Aorta (tissue), 5 donors: ENCODE measurements around the gene HOXB2. TPM values are rescaled to one million over a fixed set of nuclear protein-coding genes. Genes with fewer than 3 reads are reported as not detected.

ENCODE experiments used
- ATAC-seq: fragments of 200-7000 bp; cut with Tn5 transposase; one replicate; pipeline ENCODE4 v1.9.1; 2022; ENCODE audit warnings: moderate library complexity; ENCODE audit not compliant: low FRiP score
- DNase-seq, 2 donors: peaks; one replicate each; pipeline ENCODE4 v3.0.0-alpha.2; 2020
- H3K27ac ChIP-seq, 2 donors: one replicate each; pipeline ENCODE4 v1.5.1; 2013; ENCODE audit warnings: low read length in 2 of 2, mild to moderate bottlenecking in 2 of 2, moderate library complexity in 2 of 2, control low read depth in 1 of 2, inconsistent platforms in 1 of 2, low read depth in 1 of 2
- H3K27me3 ChIP-seq, 2 donors: one replicate each; pipeline ENCODE4 v1.6.1; 2013; ENCODE audit warnings: control low read depth in 1 of 2, low read length in 1 of 2, mild to moderate bottlenecking in 1 of 2, moderate library complexity in 1 of 2; ENCODE audit not compliant: insufficient read depth in 2 of 2, control insufficient read depth in 1 of 2
- H3K36me3 ChIP-seq, 2 donors: one replicate each; pipeline ENCODE4 v1.6.1; 2013; ENCODE audit warnings: control low read depth in 1 of 2, low read length in 1 of 2, mild to moderate bottlenecking in 1 of 2; ENCODE audit not compliant: insufficient read depth in 2 of 2, control insufficient read depth in 1 of 2
- H3K4me1 ChIP-seq, 2 donors: one replicate each; pipeline ENCODE4 v1.6.1; 2013; ENCODE audit warnings: low read length in 2 of 2, control low read depth in 1 of 2, mild to moderate bottlenecking in 1 of 2, moderate library complexity in 1 of 2; ENCODE audit not compliant: insufficient read depth in 2 of 2, control insufficient read depth in 1 of 2
- H3K4me3 ChIP-seq, 2 donors: one replicate each; pipeline ENCODE4 v1.5.1; 2013; ENCODE audit warnings: low read length in 2 of 2, control low read depth in 1 of 2, mild to moderate bottlenecking in 1 of 2
- H3K9me3 ChIP-seq: one replicate; pipeline ENCODE4 v1.6.1; 2013; ENCODE audit warnings: mild to moderate bottlenecking, low read length; ENCODE audit not compliant: control insufficient read depth
- WGBS, 2 donors: extraction: QIAGEN DNeasy Blood & Tissue Kit; methylation state at CpG; one replicate each; pipeline ENCODE4 v1.1.7; 2013; 5-methylcytosine and 5-hydroxymethylcytosine counted together
- intact Hi-C, 2 donors: fragments of 100-400 bp; cut with DNase I; formaldehyde crosslinking; loops; one replicate each; pipeline versions ENCODE4 v1.14.2 to v1.15.0; 2022
- polyA plus RNA-seq, 2 donors: library from polyadenylated mRNA; stranded (reverse); fragments of 200-250 nt; gene quantifications; one replicate each; pipeline ENCODE4 v1.2.3, GENCODE V29; 2013
- total RNA-seq, 2 donors: library from RNA; stranded (reverse); fragmentation: NEBNext Ultra II Directional; extraction: Animal tissue kit (Norgen Biotek cat#: 25700); gene quantifications; one replicate each; pipeline ENCODE4 v1.2.1, GENCODE V29; 2021
- donor health status: healthy with polysubstance abuse.
- donor health status: Bipolar disorder and iron deficiency.
- donor health status: DM: no; HTN: no; CAD: no.
- donor health status: DM: no; HTN: no; CAD: no.
- donor health status: DM: yes; HTN: yes; CAD: no.

The HOXB2 gene
- total and polyA plus RNA-seq, 4 donors: 7.6 to 61.0 (median 31.2) TPM

GRCh38 chr17:48576479-48577309 lies 31.8 kb upstream of the HOXB2 start:
- 7% methylated on average over 42 of the region's 43 CpGs for WGBS, 2 donors
- ATAC-seq (peak; percentile 37), DNase-seq (peak; percentile 82 to 88)
- intact Hi-C loops: loop anchor here in 1 of 2 donors (1.0 kb wide), 2 partner anchors 29 to 33 kb away; no protein-coding TSS in a partner anchor
- H3K4me3 ChIP-seq: peak overlapping the region in 1 of 2 donors; percentile 40
- peaks cover 0 to 7% of the 10 kb centered on the region in 2 donors for H3K4me1 ChIP-seq
- no peaks in the 10 kb centered on the region for H3K36me3 ChIP-seq
- no peaks in the 10 kb centered on the region for H3K9me3 ChIP-seq
- H3K27me3 ChIP-seq: no peaks in the 10 kb centered on the region
- H3K27ac ChIP-seq: peak overlapping the region; percentile 11 to 88

- no peaks in the 10 kb centered on the region for H3K9me3 ChIP-seq
- H3K27me3 ChIP-seq: no peaks in the 10 kb centered on the region
- H3K4me3 ChIP-seq: peak overlapping the region in 1 of 2 donors; percentile 40
- peak overlapping the region; percentile 66 to 88 for H3K27ac ChIP-seq
- ATAC-seq (no peak), DNase-seq (peak in 1 of 2 donors; percentile 77)
- peaks cover 0 to 7% of the 10 kb centered on the region in 2 donors for H3K4me1 ChIP-seq
- 11 to 33% methylated on average over 22 of the region's 22 CpGs for WGBS, 2 donors
- H3K36me3 ChIP-seq: no peaks in the 10 kb centered on the region
- intact Hi-C loops: no loop called here
Measured at GRCh38 chr17:48575673-48576478, 31.0 kb upstream of the HOXB2 start.

GRCh38 chr17:48575066-48575582 lies 30.2 kb upstream of the HOXB2 start:
- Histone ChIP-seq H3K9me3 (no peaks in the 10 kb centered on the region), H3K27me3 (no peaks in the 10 kb centered on the region), H3K4me3 (no peak overlapping the region), H3K36me3 (no peaks in the 10 kb centered on the region), H3K27ac (no peak overlapping the region), H3K4me1 (peaks cover 0 to 8% of the 10 kb centered on the region in 2 donors)
- ATAC-seq: no peak
- no peak for DNase-seq
- intact Hi-C loops: no loop called here
- WGBS, 2 donors: 15 to 45% methylated on average over 7 of the region's 7 CpGs

GRCh38 chr17:48574505-48575065 lies 29.7 kb upstream of the HOXB2 start:
- peak in 1 of 2 donors; percentile 26 for DNase-seq
- no peaks in the 10 kb centered on the region for H3K27me3 ChIP-seq
- no peak overlapping the region for H3K27ac ChIP-seq
- intact Hi-C loops: no loop called here
- no peaks in the 10 kb centered on the region for H3K9me3 ChIP-seq
- peaks cover 0 to 13% of the 10 kb centered on the region in 2 donors for H3K4me1 ChIP-seq
- 56 to 59% methylated on average over 8 of the region's 8 CpGs for WGBS, 2 donors
- ATAC-seq: no peak
- no peaks in the 10 kb centered on the region for H3K36me3 ChIP-seq
- H3K4me3 ChIP-seq: no peak overlapping the region

- Histone ChIP-seq H3K9me3 (no peaks in the 10 kb centered on the region), H3K36me3 (no peaks in the 10 kb centered on the region), H3K4me3 (no peak overlapping the region), H3K4me1 (peaks cover 0 to 13% of the 10 kb centered on the region in 2 donors), H3K27ac (peak overlapping the region; percentile 43 to 81), H3K27me3 (no peaks in the 10 kb centered on the region)
- no peak for DNase-seq
- WGBS, 2 donors: 71 to 74% methylated on average over 1 of the region's 1 CpG
- ATAC-seq: no peak
- intact Hi-C loops: no loop called here
Measured at GRCh38 chr17:48571826-48572417, 27.0 kb upstream of the HOXB2 start.

- 9 to 24% methylated on average over 26 of the region's 26 CpGs for WGBS, 2 donors
- H3K9me3 ChIP-seq: no peaks in the 10 kb centered on the region
- DNase-seq: peak in 1 of 2 donors; percentile 64
- H3K27ac ChIP-seq: peak overlapping the region; percentile 75 to 81
- intact Hi-C loops: no loop called here
- H3K27me3 ChIP-seq: no peaks in the 10 kb centered on the region
- H3K4me3 ChIP-seq: no peak overlapping the region
- ATAC-seq: peak; percentile 13
- no peaks in the 10 kb centered on the region for H3K36me3 ChIP-seq
- H3K4me1 ChIP-seq: peaks cover 0 to 13% of the 10 kb centered on the region in 2 donors
Measured at GRCh38 chr17:48571024-48571818, 26.3 kb upstream of the HOXB2 start.

- H3K27me3 ChIP-seq: no peaks in the 10 kb centered on the region
- H3K4me1 ChIP-seq: peaks cover 0 to 13% of the 10 kb centered on the region in 2 donors
- WGBS, 2 donors: 6 to 15% methylated on average over 19 of the region's 19 CpGs
- no peaks in the 10 kb centered on the region for H3K36me3 ChIP-seq
- no peaks in the 10 kb centered on the region for H3K9me3 ChIP-seq
- H3K4me3 ChIP-seq: peak overlapping the region in 1 of 2 donors; percentile 31
- H3K27ac ChIP-seq: peak overlapping the region; percentile 25 to 81
- peak in 1 of 2 donors; percentile 53 for DNase-seq
- peak; percentile 51 for ATAC-seq
- intact Hi-C loops: no loop called here
Measured at GRCh38 chr17:48570325-48571023, 25.6 kb upstream of the HOXB2 start.
